Neural cell (in vitro differentiated cells): ENCODE measurements around the gene OXNAD1. TPM values are rescaled to one million over a fixed set of nuclear protein-coding genes. Genes with fewer than 3 reads are reported as not detected.

Source experiments
- H2AFZ ChIP-seq: fragments of 200-600, 300-800 bp; sonication (generic), shearing (Covaris generic); 2 replicates; pipeline ENCODE4 v1.6.0; 2014; ENCODE audit warnings: low read depth, mild to moderate bottlenecking, antibody characterized with exemption, low read length, moderate library complexity
- H3F3A ChIP-seq: fragments of 200-600 bp; shearing (Covaris generic); 2 replicates; pipeline ENCODE4 v1.6.1; 2016; ENCODE audit warnings: mild to moderate bottlenecking, moderate library complexity, mixed read lengths, antibody characterized with exemption, low read length; ENCODE audit not compliant: insufficient read depth, poor library complexity, severe bottlenecking
- H3K27ac ChIP-seq: fragments of 200-600, 300-800 bp; sonication (generic), shearing (Covaris generic); 2 replicates; pipeline ENCODE4 v1.5.1; 2014; ENCODE audit warnings: mild to moderate bottlenecking, low read length, moderate library complexity
- H3K27me3 ChIP-seq: fragments of 300-800, 200-600 bp; sonication (generic), shearing (Covaris generic); 2 replicates; pipeline ENCODE4 v1.6.0; 2014; ENCODE audit warnings: mild to moderate bottlenecking, low read depth, low read length, moderate library complexity; ENCODE audit not compliant: insufficient read depth
- H3K36me3 ChIP-seq: fragments of 300-800, 200-600 bp; sonication (generic), shearing (Covaris generic); 2 replicates; pipeline ENCODE4 v1.5.1; 2014; ENCODE audit warnings: mild to moderate bottlenecking, antibody characterized with exemption, low read length, moderate library complexity; ENCODE audit not compliant: insufficient read depth
- H3K4me2 ChIP-seq: fragments of 300-800, 200-600 bp; sonication (generic), shearing (Covaris generic); 2 replicates; pipeline ENCODE4 v1.6.0; 2014; ENCODE audit warnings: mild to moderate bottlenecking, low read length
- H3K4me3 ChIP-seq: fragments of 300-800, 200-600 bp; sonication (generic), shearing (Covaris generic); 2 replicates; pipeline ENCODE4 v1.5.1; 2014; ENCODE audit warnings: mild to moderate bottlenecking, low read length, moderate library complexity
- H3K79me2 ChIP-seq: fragments of 200-600 bp; shearing (Covaris generic); replicated peaks from 2 replicates; pipeline ENCODE4 v1.6.0; 2014; ENCODE audit warnings: mild to moderate bottlenecking, low read length, moderate library complexity; ENCODE audit not compliant: insufficient read depth
- H3K9ac ChIP-seq: fragments of 300-800, 200-600 bp; sonication (generic), shearing (Covaris generic); 2 replicates; pipeline ENCODE4 v1.6.1; 2016; ENCODE audit warnings: mild to moderate bottlenecking, low read length, mixed read lengths
- H3K9me2 ChIP-seq: fragments of 200-600 bp; shearing (Covaris generic); 2 replicates; pipeline ENCODE4 v1.6.1; 2016; ENCODE audit warnings: mild to moderate bottlenecking, low read length, mixed read lengths; ENCODE audit not compliant: insufficient read depth
- H3K9me3 ChIP-seq: fragments of 200-600, 300-800 bp; sonication (generic), shearing (Covaris generic); 2 replicates; pipeline ENCODE4 v1.6.1; 2016; ENCODE audit warnings: mild to moderate bottlenecking, mixed run types, low read length, moderate library complexity, mixed read lengths
- H4K20me1 ChIP-seq: fragments of 200-600 bp; shearing (Covaris generic); 2 replicates; pipeline ENCODE4 v1.6.1; 2016; ENCODE audit warnings: mild to moderate bottlenecking, mixed run types; ENCODE audit not compliant: insufficient read depth
- CTCF ChIP-seq: fragments of 450-650 bp; IDR thresholded peaks from 2 replicates; pipeline ENCODE4 v1.5.1; 2014; ENCODE audit warnings: antibody characterized with exemption, mild to moderate bottlenecking, moderate library complexity; ENCODE audit not compliant: poor library complexity, severe bottlenecking
- EP300 ChIP-seq: fragments of 450-650 bp; conservative IDR thresholded peaks from 2 replicates; pipeline ENCODE4 v1.6.1; 2014; ENCODE audit warnings: antibody characterized with exemption, mild to moderate bottlenecking, moderate library complexity; ENCODE audit not compliant: poor library complexity, severe bottlenecking
- EZH2 ChIP-seq: fragments of 200-600, 300-800 bp; shearing (Covaris generic), sonication (generic); IDR thresholded peaks from 2 replicates; pipeline ENCODE4 v1.6.1; 2014; ENCODE audit warnings: antibody characterized with exemption, low read length, borderline replicate concordance, mild to moderate bottlenecking; ENCODE audit not compliant: insufficient read depth, poor library complexity, severe bottlenecking
- MXI1 ChIP-seq: fragments of 450-650 bp; conservative IDR thresholded peaks from 2 replicates; pipeline ENCODE4 v1.6.1; 2014; ENCODE audit warnings: antibody characterized with exemption, mild to moderate bottlenecking; ENCODE audit not compliant: poor library complexity, severe bottlenecking
- POLR2AphosphoS5 ChIP-seq: IDR thresholded peaks from 2 replicates; pipeline ENCODE4 v1.6.1; 2012
- RAD21 ChIP-seq: fragments of 450-650 bp; conservative IDR thresholded peaks from 2 replicates; pipeline ENCODE4 v1.6.1; 2014; ENCODE audit warnings: antibody characterized with exemption, mild to moderate bottlenecking, moderate library complexity
- SMC3 ChIP-seq: fragments of 450-650 bp; conservative IDR thresholded peaks from 2 replicates; pipeline ENCODE4 v1.6.1; 2014; ENCODE audit warnings: antibody characterized with exemption, mild to moderate bottlenecking, moderate library complexity; ENCODE audit not compliant: poor library complexity
- TAF1 ChIP-seq: IDR thresholded peaks from 2 replicates; pipeline ENCODE4 v1.6.1; 2012; ENCODE audit warnings: low read depth
- polyA plus RNA-seq: library from polyadenylated mRNA; depleted of rRNA; stranded (reverse); fragments of >200 nt; gene quantifications from 2 replicates; pipeline ENCODE4 v1.2.3, GENCODE V29; 2014
- TF ChIP-seq, protein P1 (sequence below): IDR thresholded peaks from 2 replicates; pipeline ENCODE4 v1.6.1; 2012; ENCODE audit warnings: borderline replicate concordance

The OXNAD1 gene
- polyA plus RNA-seq, 1 donor from 2014 or later: 16.4 TPM

- TF ChIP-seq RAD21 (no peak), CTCF (no peak), TAF1 (no peak), EZH2 (no peak), POLR2AphosphoS5 (no peak), SMC3 (no peak)
- Histone ChIP-seq H3K9ac (no peak overlapping the region), H3K79me2 (no peaks in the 10 kb centered on the region), H3F3A (peaks cover under 1% of the 10 kb centered on the region), H3K9me2 (no peaks in the 10 kb centered on the region), H3K9me3 (no peaks in the 10 kb centered on the region), H3K4me3 (no peak overlapping the region), H3K27ac (no peak overlapping the region), H3K27me3 (no peaks in the 10 kb centered on the region), H2AFZ (no peak overlapping the region), H3K4me2 (no peak overlapping the region), H4K20me1 (no peaks in the 10 kb centered on the region), H3K36me3 (no peaks in the 10 kb centered on the region)
These were observed 58.7 kb downstream of the OXNAD1 start for GRCh38 chr3:16323737-16324136.

- Histone ChIP-seq H3K9me3 (no peaks in the 10 kb centered on the region), H3K27me3 (no peaks in the 10 kb centered on the region), H3K4me3 (no peak overlapping the region), H2AFZ (no peak overlapping the region), H3F3A (peaks cover 5% of the 10 kb centered on the region), H4K20me1 (no peaks in the 10 kb centered on the region), H3K27ac (no peak overlapping the region), H3K79me2 (no peaks in the 10 kb centered on the region), H3K9ac (no peak overlapping the region), H3K4me2 (no peak overlapping the region), H3K9me2 (no peaks in the 10 kb centered on the region), H3K36me3 (no peaks in the 10 kb centered on the region)
- TF ChIP-seq RAD21: no peak
- TF ChIP-seq, protein P1, sequence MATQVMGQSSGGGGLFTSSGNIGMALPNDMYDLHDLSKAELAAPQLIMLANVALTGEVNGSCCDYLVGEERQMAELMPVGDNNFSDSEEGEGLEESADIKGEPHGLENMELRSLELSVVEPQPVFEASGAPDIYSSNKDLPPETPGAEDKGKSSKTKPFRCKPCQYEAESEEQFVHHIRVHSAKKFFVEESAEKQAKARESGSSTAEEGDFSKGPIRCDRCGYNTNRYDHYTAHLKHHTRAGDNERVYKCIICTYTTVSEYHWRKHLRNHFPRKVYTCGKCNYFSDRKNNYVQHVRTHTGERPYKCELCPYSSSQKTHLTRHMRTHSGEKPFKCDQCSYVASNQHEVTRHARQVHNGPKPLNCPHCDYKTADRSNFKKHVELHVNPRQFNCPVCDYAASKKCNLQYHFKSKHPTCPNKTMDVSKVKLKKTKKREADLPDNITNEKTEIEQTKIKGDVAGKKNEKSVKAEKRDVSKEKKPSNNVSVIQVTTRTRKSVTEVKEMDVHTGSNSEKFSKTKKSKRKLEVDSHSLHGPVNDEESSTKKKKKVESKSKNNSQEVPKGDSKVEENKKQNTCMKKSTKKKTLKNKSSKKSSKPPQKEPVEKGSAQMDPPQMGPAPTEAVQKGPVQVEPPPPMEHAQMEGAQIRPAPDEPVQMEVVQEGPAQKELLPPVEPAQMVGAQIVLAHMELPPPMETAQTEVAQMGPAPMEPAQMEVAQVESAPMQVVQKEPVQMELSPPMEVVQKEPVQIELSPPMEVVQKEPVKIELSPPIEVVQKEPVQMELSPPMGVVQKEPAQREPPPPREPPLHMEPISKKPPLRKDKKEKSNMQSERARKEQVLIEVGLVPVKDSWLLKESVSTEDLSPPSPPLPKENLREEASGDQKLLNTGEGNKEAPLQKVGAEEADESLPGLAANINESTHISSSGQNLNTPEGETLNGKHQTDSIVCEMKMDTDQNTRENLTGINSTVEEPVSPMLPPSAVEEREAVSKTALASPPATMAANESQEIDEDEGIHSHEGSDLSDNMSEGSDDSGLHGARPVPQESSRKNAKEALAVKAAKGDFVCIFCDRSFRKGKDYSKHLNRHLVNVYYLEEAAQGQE: no peak
- TF ChIP-seq EP300: no peak
- no peak for TF ChIP-seq MXI1
- no peak for TF ChIP-seq POLR2AphosphoS5
- TF ChIP-seq EZH2: no peak
- TF ChIP-seq CTCF: no peak
- no peak for TF ChIP-seq SMC3
- no peak for TF ChIP-seq TAF1
These were observed 60.8 kb downstream of the OXNAD1 start for GRCh38 chr3:16325850-16326249.
